Measurements from ENCODE around the gene SPATS2L.

Gene SPATS2L

DNA sequence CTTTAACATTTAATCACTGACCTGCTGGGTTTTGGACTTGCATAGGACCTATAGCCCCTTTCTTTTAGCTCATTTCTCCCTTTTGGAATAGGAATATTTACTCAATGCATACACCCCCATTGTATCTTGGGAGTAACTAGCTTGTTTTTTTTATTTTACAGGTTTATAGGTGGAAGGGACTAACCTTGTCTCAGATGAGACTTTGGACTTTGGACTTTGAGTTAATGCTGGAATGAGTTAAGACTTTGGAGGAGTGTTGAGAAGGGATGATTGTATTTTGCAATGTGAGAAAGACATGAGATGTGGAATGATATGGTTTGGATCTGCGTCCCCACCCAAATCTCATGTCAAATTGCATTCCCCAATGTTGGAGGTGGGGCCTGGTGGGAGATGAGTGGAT, 43.2 kb upstream of the SPATS2L start:
- no peak overlapping the region for H2AFZ ChIP-seq (ENCODE audit: low read length)
- H3K4me3 ChIP-seq (ENCODE audit: low read length, poor library complexity, severe bottlenecking) = no peak overlapping the region
- no peaks in the 10 kb centered on the region for H3K9me2 ChIP-seq (replicated peaks; ENCODE audit: low read depth, low read length)
- H3K4me1 ChIP-seq (ENCODE audit: insufficient read depth, low read length, poor library complexity, severe bottlenecking) = no peaks in the 10 kb centered on the region
- no peak overlapping the region for H3K9ac ChIP-seq (ENCODE audit: low read depth, low read length, poor library complexity, severe bottlenecking)
- no peaks in the 10 kb centered on the region for H3K79me2 ChIP-seq (ENCODE audit: insufficient read depth, low read length)
- H3K4me2 ChIP-seq (ENCODE audit: low read depth, low read length, poor library complexity, severe bottlenecking) = no peak overlapping the region
- no peaks in the 10 kb centered on the region for H3F3A ChIP-seq (ENCODE audit: low read depth)
- no peaks in the 10 kb centered on the region for H3K9me3 ChIP-seq (ENCODE audit: insufficient read depth, low read depth, low read length)
- no peak for TF ChIP-seq EZH2phosphoT487 (IDR thresholded peaks at IDR 0.05; ENCODE audit: borderline replicate concordance)
- TF ChIP-seq, protein P1, sequence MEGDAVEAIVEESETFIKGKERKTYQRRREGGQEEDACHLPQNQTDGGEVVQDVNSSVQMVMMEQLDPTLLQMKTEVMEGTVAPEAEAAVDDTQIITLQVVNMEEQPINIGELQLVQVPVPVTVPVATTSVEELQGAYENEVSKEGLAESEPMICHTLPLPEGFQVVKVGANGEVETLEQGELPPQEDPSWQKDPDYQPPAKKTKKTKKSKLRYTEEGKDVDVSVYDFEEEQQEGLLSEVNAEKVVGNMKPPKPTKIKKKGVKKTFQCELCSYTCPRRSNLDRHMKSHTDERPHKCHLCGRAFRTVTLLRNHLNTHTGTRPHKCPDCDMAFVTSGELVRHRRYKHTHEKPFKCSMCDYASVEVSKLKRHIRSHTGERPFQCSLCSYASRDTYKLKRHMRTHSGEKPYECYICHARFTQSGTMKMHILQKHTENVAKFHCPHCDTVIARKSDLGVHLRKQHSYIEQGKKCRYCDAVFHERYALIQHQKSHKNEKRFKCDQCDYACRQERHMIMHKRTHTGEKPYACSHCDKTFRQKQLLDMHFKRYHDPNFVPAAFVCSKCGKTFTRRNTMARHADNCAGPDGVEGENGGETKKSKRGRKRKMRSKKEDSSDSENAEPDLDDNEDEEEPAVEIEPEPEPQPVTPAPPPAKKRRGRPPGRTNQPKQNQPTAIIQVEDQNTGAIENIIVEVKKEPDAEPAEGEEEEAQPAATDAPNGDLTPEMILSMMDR (conservative IDR thresholded peaks at IDR 0.05; ENCODE audit: low read length) = no peak
- no peaks in the 10 kb centered on the region for H4K20me1 ChIP-seq (ENCODE audit: insufficient read depth, low read length, poor library complexity, severe bottlenecking)
- H3K27me3 ChIP-seq (ENCODE audit: insufficient read depth, low read length, poor library complexity, severe bottlenecking) = no peaks in the 10 kb centered on the region
- no peaks in the 10 kb centered on the region for H3K36me3 ChIP-seq (ENCODE audit: insufficient read depth, low read length)

DNA sequence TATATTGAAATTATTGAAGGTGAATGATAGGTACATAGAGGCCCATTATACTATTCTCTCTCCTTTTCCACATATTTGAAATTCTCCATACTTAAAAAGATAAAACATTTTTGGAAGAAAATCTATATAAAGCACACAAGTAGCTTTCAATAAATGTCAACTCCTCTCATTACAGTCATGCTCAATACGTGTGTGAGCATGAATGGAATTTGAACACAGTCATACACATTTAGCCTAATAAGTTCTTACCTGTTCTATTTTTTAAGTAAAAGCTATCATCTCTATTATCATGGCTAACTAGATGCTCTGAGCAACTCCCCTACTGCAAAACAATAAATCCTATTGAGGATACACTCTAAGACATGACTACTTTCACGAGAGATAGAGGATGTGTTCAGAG, 41.9 kb upstream of the SPATS2L start:
- Histone ChIP-seq H3K9me2 (replicated peaks; ENCODE audit: low read depth, low read length) (no peaks in the 10 kb centered on the region), H3K4me2 (ENCODE audit: low read depth, low read length, poor library complexity, severe bottlenecking) (no peak overlapping the region), H4K20me1 (ENCODE audit: insufficient read depth, low read length, poor library complexity, severe bottlenecking) (no peaks in the 10 kb centered on the region), H3K4me1 (ENCODE audit: insufficient read depth, low read length, poor library complexity, severe bottlenecking) (no peaks in the 10 kb centered on the region), H3K36me3 (ENCODE audit: insufficient read depth, low read length) (no peaks in the 10 kb centered on the region), H3K9me3 (ENCODE audit: insufficient read depth, low read depth, low read length) (no peaks in the 10 kb centered on the region), H3K9ac (ENCODE audit: low read depth, low read length, poor library complexity, severe bottlenecking) (no peak overlapping the region), H3K27me3 (ENCODE audit: insufficient read depth, low read length, poor library complexity, severe bottlenecking) (no peaks in the 10 kb centered on the region), H3K4me3 (ENCODE audit: low read length, poor library complexity, severe bottlenecking) (no peak overlapping the region), H2AFZ (ENCODE audit: low read length) (no peak overlapping the region), H3F3A (ENCODE audit: low read depth) (no peaks in the 10 kb centered on the region), H3K79me2 (ENCODE audit: insufficient read depth, low read length) (no peaks in the 10 kb centered on the region)
- TF ChIP-seq, protein P1 (conservative IDR thresholded peaks at IDR 0.05; ENCODE audit: low read length) = no peak
- no peak for TF ChIP-seq EZH2phosphoT487 (IDR thresholded peaks at IDR 0.05; ENCODE audit: borderline replicate concordance)

DNA sequence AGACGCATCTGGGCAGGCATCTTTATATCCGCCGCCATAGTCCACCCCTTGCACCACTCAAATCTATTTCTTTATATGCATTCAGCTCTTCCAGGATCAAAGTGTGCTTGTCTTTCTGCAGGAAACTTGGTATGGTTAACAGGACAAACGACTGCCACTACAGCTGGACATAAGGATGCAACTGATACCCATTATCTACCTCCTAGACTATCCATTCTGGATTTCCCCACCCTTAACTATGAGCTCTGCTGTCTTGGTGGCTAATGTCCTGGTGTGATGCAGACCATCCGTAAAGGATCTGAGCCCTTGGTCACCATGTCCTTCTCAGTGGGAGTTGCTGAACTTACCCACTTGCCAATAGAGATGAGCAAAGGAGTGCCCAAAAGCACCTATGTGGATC, 40.1 kb upstream of the SPATS2L start:
- H3K79me2 ChIP-seq (ENCODE audit: insufficient read depth, low read length) = no peaks in the 10 kb centered on the region
- TF ChIP-seq EZH2phosphoT487 (IDR thresholded peaks at IDR 0.05; ENCODE audit: borderline replicate concordance) = no peak
- TF ChIP-seq, protein P1 (conservative IDR thresholded peaks at IDR 0.05; ENCODE audit: low read length) = no peak
- H3K4me3 ChIP-seq (ENCODE audit: low read length, poor library complexity, severe bottlenecking) = no peak overlapping the region
- H3F3A ChIP-seq (ENCODE audit: low read depth) = no peaks in the 10 kb centered on the region
- H3K9me3 ChIP-seq (ENCODE audit: insufficient read depth, low read depth, low read length) = no peaks in the 10 kb centered on the region
- H3K36me3 ChIP-seq (ENCODE audit: insufficient read depth, low read length) = no peaks in the 10 kb centered on the region
- H3K9ac ChIP-seq (ENCODE audit: low read depth, low read length, poor library complexity, severe bottlenecking) = no peak overlapping the region
- H3K9me2 ChIP-seq (replicated peaks; ENCODE audit: low read depth, low read length) = no peaks in the 10 kb centered on the region
- no peak overlapping the region for H2AFZ ChIP-seq (ENCODE audit: low read length)
- H3K4me2 ChIP-seq (ENCODE audit: low read depth, low read length, poor library complexity, severe bottlenecking) = no peak overlapping the region
- no peaks in the 10 kb centered on the region for H4K20me1 ChIP-seq (ENCODE audit: insufficient read depth, low read length, poor library complexity, severe bottlenecking)
- no peaks in the 10 kb centered on the region for H3K27me3 ChIP-seq (ENCODE audit: insufficient read depth, low read length, poor library complexity, severe bottlenecking)
- H3K4me1 ChIP-seq (ENCODE audit: insufficient read depth, low read length, poor library complexity, severe bottlenecking) = no peaks in the 10 kb centered on the region

Measured in Loucy (cell line).